C1 segment of cervical spinal cord (tissue), 14 donors: ENCODE results near the gene NRSN2.
"Not testable (repeated sequence)": the region's sequence is repeated elsewhere in the genome, so short reads cannot be mapped to it uniquely, and the experiment has no call there.

ENCODE experiments used
- DNase-seq, 14 donors: peaks; one replicate each; lab custom pipeline; 2025; lab: John Stamatoyannopoulos, UW

The NRSN2 gene

DNA sequence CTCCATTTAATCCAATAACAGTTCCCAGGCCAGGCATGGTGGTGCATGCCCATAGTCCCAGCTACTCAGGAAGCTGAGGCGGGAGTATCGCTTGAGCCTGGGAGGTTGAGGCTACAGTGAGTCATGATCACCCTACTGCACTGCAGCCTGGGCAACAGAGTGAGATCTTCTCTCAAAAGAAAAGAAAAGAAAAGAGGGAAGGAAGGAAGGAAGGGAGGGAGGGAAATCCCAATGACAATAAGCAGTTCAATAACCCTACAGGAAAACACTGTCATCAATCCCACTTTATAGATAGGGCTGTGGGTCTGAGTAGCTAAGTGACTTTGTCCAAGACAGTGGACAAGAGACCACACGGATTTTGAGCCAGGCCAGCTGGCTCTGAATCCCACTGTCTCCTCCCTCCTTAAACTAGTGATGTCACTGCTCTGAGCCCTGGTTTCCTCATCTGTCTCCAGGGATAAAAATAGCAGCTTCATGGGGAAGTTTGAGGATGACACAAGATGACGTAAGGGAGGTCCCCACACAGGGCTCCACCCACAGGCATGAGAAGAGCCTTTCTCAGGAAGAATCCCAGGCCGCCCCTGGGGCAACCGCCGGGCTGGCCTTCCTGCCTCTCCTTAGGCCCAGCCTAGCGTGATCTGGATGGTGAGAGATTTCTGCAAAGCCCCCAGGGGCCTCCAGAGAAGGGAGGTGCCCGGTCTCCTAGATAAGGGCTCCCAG is 26.4 kb downstream of the NRSN2 start:
- DNase-seq, result no peak

DNA sequence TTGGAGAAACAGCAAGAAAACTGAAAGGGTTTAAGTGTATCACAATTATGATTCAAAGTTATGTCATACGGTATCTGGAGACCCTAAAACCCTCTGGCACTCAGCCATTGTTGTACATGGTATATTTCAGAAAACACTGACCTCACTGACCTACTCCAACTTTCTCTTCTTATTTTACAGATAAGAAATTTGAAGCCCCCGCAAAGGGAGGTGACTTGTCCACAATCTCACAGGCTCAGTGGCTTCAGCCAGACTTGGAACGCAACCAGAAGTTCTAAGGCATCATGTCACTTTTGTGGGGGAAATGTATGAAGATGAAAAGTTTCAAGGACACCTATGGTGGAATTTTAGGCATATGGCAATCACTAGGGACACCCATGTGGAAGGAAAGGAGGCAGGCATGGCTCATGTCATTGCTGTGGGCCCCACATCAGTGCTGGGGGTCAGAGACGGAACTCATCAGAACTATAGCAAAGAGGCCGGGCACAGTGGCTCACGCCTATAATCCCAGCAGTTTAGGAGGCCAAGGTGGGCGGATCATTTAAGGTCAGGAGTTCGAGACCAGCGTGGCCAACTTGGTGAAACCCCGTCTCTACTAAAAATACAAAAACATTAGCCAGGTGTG is 28.5 kb downstream of the NRSN2 start:
- no peak for DNase-seq

DNA sequence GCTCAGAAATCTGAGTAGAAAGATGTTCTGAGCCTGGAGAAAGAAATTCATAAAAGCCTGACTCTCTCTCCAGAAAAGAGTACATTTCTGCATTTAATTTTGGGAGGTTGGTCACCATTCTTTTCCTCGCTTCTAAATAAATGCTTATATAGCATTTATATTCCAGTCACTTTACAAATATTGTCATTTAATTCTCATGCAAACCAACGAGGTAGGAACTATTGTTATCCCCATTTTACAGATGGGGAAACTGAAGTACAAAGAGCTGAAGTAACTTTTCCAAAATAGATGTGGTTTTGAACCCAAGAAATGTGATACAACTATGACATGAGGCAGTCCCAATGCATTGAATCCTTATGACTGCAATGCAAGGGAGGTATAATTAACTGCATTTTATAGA is 29.2 kb downstream of the NRSN2 start:
- no peak for DNase-seq

- no peak for DNase-seq
Measured at GRCh38 chr20:376750-377149, 29.8 kb downstream of the NRSN2 start.

GRCh38 chr20:377578-377977 is 30.7 kb downstream of the NRSN2 start:
- not testable (repeated sequence) for DNase-seq

- no peak for DNase-seq
Measured at GRCh38 chr20:378961-379336, 32.0 kb downstream of the NRSN2 start.

GRCh38 chr20:380763-381580 is 34.1 kb downstream of the NRSN2 start:
- DNase-seq, result peak in 1 of 14 donors; percentile 48

GRCh38 chr20:381581-382290 is 34.8 kb downstream of the NRSN2 start:
- DNase-seq, result peak in 5 of 14 donors; percentile 4 to 82 (median 12)

DNA sequence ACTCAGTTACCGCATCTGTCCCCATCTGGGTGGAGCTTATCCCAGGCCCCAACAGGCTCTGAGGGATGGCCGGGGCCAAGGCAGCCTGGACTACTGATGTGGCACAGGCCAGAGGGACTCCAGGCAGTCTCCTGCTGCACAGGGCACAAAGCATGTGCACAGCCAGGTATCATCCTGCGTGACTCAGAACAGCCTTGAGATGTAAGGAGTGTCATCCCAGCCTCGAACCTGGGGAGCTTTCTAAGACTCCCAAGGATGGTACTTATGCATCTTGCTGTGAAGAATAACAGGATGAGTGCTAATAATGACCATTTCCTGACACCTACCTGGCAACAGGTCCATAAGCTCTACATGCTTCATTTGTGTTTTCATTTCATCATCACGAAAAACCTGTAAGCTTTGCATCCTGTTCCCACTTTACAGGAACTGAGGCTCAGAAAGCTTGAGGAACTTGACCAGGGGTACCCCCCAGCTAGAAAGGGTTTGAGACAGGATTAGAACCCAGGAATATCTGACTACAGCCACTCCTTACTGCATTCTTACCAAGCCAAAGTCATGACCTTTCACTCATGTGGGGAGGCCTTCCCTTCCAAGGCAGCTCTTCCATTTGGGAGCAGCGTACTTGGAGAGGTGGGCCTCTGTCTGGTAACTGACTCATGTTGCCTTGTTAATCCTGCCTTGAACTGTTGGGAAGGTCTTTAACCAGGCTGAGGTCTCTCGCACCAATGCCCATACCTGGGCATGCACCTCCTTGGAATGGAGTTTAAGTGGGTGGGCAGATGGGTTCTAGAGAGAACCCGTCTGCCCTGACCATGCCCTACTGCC is 35.6 kb downstream of the NRSN2 start:
- DNase-seq, result no peak

DNA sequence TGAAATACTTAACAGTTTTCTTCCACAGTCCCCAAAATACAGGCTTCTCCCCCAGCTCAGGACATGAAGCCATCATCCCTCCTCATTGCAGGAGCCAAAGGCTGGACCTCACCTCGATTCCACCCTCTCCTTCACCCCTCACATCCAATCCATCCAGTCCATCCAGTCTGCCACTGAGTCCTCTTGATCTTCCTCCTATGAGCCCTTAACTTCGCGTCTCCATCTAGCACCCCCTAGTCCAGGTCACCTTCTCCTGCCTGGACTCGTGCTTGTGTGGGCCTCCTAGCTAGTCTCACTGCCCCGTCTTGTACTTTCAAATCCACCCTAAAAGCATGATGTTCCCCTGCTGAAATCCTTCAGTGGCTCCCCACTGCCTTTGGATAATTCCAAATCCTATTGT is 37.0 kb downstream of the NRSN2 start:
- DNase-seq, result no peak

GRCh38 chr20:384723-385122 is 37.8 kb downstream of the NRSN2 start:
- no peak for DNase-seq

DNA sequence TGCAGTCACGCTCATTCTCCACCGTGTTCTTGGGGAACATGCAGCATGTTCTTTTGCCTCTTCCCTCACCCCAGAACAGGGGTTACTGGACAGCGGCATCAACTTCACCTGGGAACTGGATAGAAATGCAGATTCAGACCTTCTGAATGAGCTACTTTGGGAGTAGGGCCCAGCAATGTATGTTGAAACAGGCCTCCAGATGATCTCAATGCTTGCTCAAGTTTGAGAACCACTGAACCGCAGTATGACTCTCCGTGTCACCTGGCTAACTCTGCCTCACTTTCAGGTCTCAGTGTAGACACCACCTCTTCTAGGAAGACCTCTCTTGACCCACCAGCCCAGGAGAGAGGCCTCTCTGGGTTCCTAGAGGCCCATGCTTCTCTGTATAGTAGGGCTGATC is 38.5 kb downstream of the NRSN2 start:
- no peak for DNase-seq

GRCh38 chr20:386634-387033 is 39.7 kb downstream of the NRSN2 start:
- not testable (repeated sequence) for DNase-seq

- DNase-seq, result no peak
Measured at GRCh38 chr20:387520-387919, 40.6 kb downstream of the NRSN2 start.

GRCh38 chr20:388034-388994 is 41.4 kb downstream of the NRSN2 start:
- DNase-seq, result no peak

- DNase-seq, result no peak
Measured at GRCh38 chr20:389220-389619, 42.3 kb downstream of the NRSN2 start.

DNA sequence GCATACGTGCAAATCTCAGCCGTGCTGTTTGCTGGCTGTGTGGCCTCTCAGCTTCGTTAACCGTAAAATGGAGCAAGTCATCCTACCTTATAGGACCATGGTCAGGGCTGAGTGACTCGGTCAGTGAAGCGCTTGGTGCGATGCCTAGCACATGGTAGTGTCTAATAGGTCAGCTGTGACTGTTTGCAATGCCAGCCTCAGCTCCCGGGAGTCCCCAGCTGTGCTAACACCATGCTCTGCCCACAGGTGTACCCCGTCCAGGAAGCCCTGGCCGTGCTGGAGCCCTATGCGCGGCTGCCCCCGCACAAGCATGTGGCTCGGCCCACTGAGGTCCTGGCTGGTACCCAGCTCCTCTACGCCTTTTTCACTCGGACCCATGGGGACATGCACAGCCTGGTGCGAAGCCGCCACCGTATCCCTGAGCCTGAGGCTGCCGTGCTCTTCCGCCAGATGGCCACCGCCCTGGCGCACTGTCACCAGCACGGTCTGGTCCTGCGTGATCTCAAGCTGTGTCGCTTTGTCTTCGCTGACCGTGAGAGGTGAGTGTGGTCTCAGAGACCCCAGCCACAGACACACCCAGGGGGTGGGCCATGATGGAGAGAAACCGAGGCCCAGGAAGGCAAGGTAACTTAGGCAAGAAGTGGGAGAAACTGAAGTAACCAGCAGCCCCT is 44.3 kb downstream of the NRSN2 start:
- DNase-seq, result no peak

DNA sequence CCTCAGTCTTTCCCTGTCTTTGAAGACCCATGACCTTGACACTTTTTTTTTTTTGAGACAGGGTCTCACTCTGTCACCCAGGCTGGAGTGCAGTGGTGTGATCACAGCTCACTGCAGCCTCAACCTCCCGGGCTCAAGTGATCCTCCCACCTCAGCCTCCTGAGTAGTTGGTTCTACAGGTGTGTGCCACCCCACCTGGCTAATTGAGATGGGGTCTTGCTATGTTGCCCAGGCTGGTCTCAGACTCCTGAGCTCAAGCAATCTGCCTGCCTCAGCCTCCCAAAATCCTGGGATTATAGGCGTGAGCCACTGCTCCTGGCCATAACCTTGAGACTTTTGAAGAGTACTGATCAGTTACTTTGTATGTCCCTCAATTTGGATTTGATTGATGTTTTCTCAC is 46.4 kb downstream of the NRSN2 start:
- not testable (repeated sequence) for DNase-seq

DNA sequence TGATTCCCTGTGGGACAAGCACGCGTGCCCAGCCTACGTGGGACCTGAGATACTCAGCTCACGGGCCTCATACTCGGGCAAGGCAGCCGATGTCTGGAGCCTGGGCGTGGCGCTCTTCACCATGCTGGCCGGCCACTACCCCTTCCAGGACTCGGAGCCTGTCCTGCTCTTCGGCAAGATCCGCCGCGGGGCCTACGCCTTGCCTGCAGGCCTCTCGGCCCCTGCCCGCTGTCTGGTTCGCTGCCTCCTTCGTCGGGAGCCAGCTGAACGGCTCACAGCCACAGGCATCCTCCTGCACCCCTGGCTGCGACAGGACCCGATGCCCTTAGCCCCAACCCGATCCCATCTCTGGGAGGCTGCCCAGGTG is 49.3 kb downstream of the NRSN2 start:
- no peak for DNase-seq
